Hematopoietic multipotent progenitor cell treated with erythropoietin and hydrocortisone succinate and interleukin-3 and kit ligand, for 8 days (in vitro differentiated cells): ENCODE data around the gene SOCS1.
A peak's percentile ranks its signal among the peaks of the same experiment; 100 is the strongest.
"Not testable (repeated sequence)": the region's sequence is repeated elsewhere in the genome, so short reads cannot be mapped to it uniquely, and the experiment has no call there.

Source experiments
- DNase-seq: peaks from one replicate; pipeline ENCODE4 v3.0.0-alpha.2; 2015

Gene SOCS1

GRCh38 chr16:11255737-11256660, at the start of gene SOCS1:
Gene SOCS1, minus strand, starts transcription at chr16:11256204. Its CDS starts 726 bp downstream, at chr16:11255478.
- peak; percentile 78 for DNase-seq

GRCh38 chr16:11303405-11304138, 47.6 kb upstream of the SOCS1 start:
- peak; percentile 35 for DNase-seq

- no peak for DNase-seq
These were observed 47.0 kb upstream of the SOCS1 start for GRCh38 chr16:11302977-11303376.

- DNase-seq, result no peak
These were observed 45.9 kb upstream of the SOCS1 start for GRCh38 chr16:11301645-11302501.

- DNase-seq, result no peak
These were observed 44.5 kb upstream of the SOCS1 start for GRCh38 chr16:11300560-11300892.

GRCh38 chr16:11299865-11300559, 44.0 kb upstream of the SOCS1 start:
- no peak for DNase-seq

GRCh38 chr16:11298950-11299547, 43.0 kb upstream of the SOCS1 start:
- not testable (repeated sequence) for DNase-seq

- no peak for DNase-seq
These were observed 42.3 kb upstream of the SOCS1 start for GRCh38 chr16:11298143-11298900.

GRCh38 chr16:11297492-11298142, 41.6 kb upstream of the SOCS1 start:
- peak; percentile 92 for DNase-seq

GRCh38 chr16:11296706-11297491, 40.9 kb upstream of the SOCS1 start:
- DNase-seq, result peak; percentile 19

- no peak for DNase-seq
These were observed 40.3 kb upstream of the SOCS1 start for GRCh38 chr16:11296351-11296705.

GRCh38 chr16:11295672-11296071, 39.7 kb upstream of the SOCS1 start:
- no peak for DNase-seq

- no peak for DNase-seq
These were observed 36.2 kb upstream of the SOCS1 start for GRCh38 chr16:11292076-11292748.

GRCh38 chr16:11291091-11291703, 35.2 kb upstream of the SOCS1 start:
- no peak for DNase-seq

- no peak for DNase-seq
These were observed 34.3 kb upstream of the SOCS1 start for GRCh38 chr16:11290102-11290893.

- not testable (repeated sequence) for DNase-seq
These were observed 33.7 kb upstream of the SOCS1 start for GRCh38 chr16:11289696-11290095.

- DNase-seq, result no peak
These were observed 33.2 kb upstream of the SOCS1 start for GRCh38 chr16:11289202-11289601.

GRCh38 chr16:11285842-11286241, 29.8 kb upstream of the SOCS1 start:
- DNase-seq, result no peak
